GM23338 (cell line): ENCODE results near the gene MUC13.

Experiments
- CREB1 ChIP-seq: fragments of 250-450 bp; sonication (Bioruptor Pico); IDR thresholded peaks from 2 replicates; pipeline ENCODE4 v1.5.0; 2020; ENCODE audit warnings: low read depth, mild to moderate bottlenecking, moderate library complexity
- CTCF ChIP-seq, 2 experiments: fragments of 200-600 bp in 1 of 2; sonication (generic) in 1 of 2; conservative IDR thresholded peaks; 2 replicates each; pipeline versions ENCODE4 v1.5.1 to v1.6.1; 2016 to 2017; ENCODE audit warnings: antibody characterized with exemption in 2 of 2, low read depth in 2 of 2, mild to moderate bottlenecking in 2 of 2, moderate library complexity in 1 of 2
- ETS1 ChIP-seq: IDR thresholded peaks from 2 replicates; pipeline ENCODE4 v1.6.1; 2016; ENCODE audit warnings: antibody characterized with exemption
- EZH2 ChIP-seq: fragments of 200-600 bp; sonication (generic); IDR thresholded peaks from one replicate; pipeline ENCODE4 v1.8.0; 2017; ENCODE audit warnings: antibody characterized with exemption, mild to moderate bottlenecking, low read depth; ENCODE audit not compliant: unreplicated experiment
- EZH2phosphoT487 ChIP-seq: fragments of 200-600 bp; sonication (generic); IDR thresholded peaks from one replicate; pipeline ENCODE4 v1.8.1; 2018; ENCODE audit warnings: antibody characterized with exemption; ENCODE audit not compliant: unreplicated experiment
- JUNB ChIP-seq: IDR thresholded peaks from one replicate; pipeline ENCODE4 v1.6.1; 2016; ENCODE audit warnings: antibody characterized with exemption; ENCODE audit not compliant: unreplicated experiment
- NANOG ChIP-seq: IDR thresholded peaks from 2 replicates; pipeline ENCODE4 v1.6.1; 2016; ENCODE audit warnings: antibody characterized with exemption, borderline replicate concordance
- POLR2AphosphoS5 ChIP-seq: IDR thresholded peaks from 2 replicates; pipeline ENCODE4 v1.6.1; 2016; ENCODE audit warnings: antibody characterized with exemption, low read depth
- REST ChIP-seq: IDR thresholded peaks from one replicate; pipeline ENCODE4 v1.6.1; 2018; ENCODE audit warnings: antibody characterized with exemption; ENCODE audit not compliant: unreplicated experiment
- STAT1 ChIP-seq: IDR thresholded peaks from one replicate; pipeline ENCODE4 v1.6.1; 2016; ENCODE audit warnings: antibody characterized with exemption; ENCODE audit not compliant: unreplicated experiment
- ZNF114 ChIP-seq: fragments of 250-450 bp; sonication (Bioruptor Pico); IDR thresholded peaks from 2 replicates; pipeline ENCODE4 v1.5.0; 2020; ENCODE audit warnings: mild to moderate bottlenecking, moderate library complexity
- ZNF331 ChIP-seq: fragments of 250-450 bp; sonication (Bioruptor Pico); IDR thresholded peaks from 2 replicates; pipeline ENCODE4 v1.5.0; 2020; ENCODE audit warnings: low read depth, mild to moderate bottlenecking, moderate library complexity
- ZNF462 ChIP-seq: fragments of 250-450 bp; sonication (Bioruptor Pico); IDR thresholded peaks from 2 replicates; pipeline ENCODE4 v1.5.0; 2020; ENCODE audit warnings: mild to moderate bottlenecking, moderate library complexity

- TF ChIP-seq EZH2phosphoT487, result no peak
- TF ChIP-seq POLR2AphosphoS5, result no peak
- TF ChIP-seq CTCF (conservative IDR thresholded peaks at IDR 0.05; ENCODE audit: low read depth in 2 of 2), result peak; percentile 18 to 56; a peak in 3 of 4 replicates
- TF ChIP-seq REST, result no peak
- TF ChIP-seq EZH2, result no peak
- TF ChIP-seq NANOG, result no peak
- TF ChIP-seq CREB1 (CRISPR knock-in tag), result no peak
- TF ChIP-seq JUNB, result no peak
- no peak for TF ChIP-seq STAT1
- no peak for TF ChIP-seq ZNF114 (CRISPR knock-in tag)
- no peak for TF ChIP-seq ETS1
- TF ChIP-seq ZNF462 (CRISPR knock-in tag), result no peak
- no peak for TF ChIP-seq ZNF331
These were observed 10.7 kb downstream of the MUC13 start for GRCh38 chr3:124923833-124924232.
